NCI-H2171 treated with DMSO at 0.1 percent for 48 hours (cell line): Measurements from ENCODE around the gene SNAPC2.
A peak's percentile ranks its signal among the peaks of the same experiment; 100 is the strongest.
"Not testable (repeated sequence)": the region's sequence is repeated elsewhere in the genome, so short reads cannot be mapped to it uniquely, and the experiment has no call there.

ENCODE experiments used
- DNase-seq: peaks from one replicate; lab custom pipeline; 2025; lab: John Stamatoyannopoulos, UW

Gene SNAPC2

DNA sequence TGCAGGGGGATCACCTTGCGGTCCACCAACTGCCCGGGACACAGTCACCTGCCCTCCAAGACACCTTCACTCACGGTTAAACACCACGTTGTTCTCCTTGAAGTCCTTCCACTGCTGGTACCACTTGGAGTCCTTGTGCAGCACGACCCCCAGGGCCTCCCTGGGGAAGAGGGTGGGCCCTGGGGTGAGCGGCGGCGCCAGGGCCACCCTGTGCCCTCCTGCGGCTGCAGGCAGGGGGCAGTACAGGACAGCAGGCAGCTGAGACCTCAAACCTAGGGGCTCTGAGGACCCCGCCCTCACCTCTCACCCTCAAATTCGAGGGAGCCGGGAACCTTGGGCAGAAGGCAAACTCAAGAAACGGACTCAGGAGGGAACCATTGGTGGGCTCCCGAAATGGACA lies 13.3 kb downstream of the SNAPC2 start:
- no peak for DNase-seq

GRCh38 chr19:7933828-7934725 lies 13.9 kb downstream of the SNAPC2 start:
- DNase-seq, result no peak

- DNase-seq, result no peak
These were observed 14.6 kb downstream of the SNAPC2 start for GRCh38 chr19:7934766-7935165.

DNA sequence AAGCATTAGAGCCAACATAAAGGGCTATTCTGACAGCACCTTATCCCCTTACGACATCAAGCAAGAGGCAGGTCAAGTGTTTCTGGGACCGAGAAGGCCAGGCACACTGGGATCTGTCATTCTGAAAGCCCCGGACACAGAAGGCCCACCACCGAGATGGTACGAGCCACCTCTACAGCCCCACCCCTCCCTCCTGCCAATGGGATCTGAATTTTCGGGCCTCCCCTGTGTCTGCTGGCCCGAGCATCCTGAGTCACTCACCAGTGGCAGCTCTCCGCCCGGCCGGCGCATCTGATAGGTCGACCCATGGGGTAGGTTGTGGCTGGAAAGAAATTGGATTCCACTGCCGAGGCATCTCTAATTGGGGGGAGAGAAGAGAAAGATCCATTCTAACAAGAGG lies 20.7 kb downstream of the SNAPC2 start:
- DNase-seq, result no peak

DNA sequence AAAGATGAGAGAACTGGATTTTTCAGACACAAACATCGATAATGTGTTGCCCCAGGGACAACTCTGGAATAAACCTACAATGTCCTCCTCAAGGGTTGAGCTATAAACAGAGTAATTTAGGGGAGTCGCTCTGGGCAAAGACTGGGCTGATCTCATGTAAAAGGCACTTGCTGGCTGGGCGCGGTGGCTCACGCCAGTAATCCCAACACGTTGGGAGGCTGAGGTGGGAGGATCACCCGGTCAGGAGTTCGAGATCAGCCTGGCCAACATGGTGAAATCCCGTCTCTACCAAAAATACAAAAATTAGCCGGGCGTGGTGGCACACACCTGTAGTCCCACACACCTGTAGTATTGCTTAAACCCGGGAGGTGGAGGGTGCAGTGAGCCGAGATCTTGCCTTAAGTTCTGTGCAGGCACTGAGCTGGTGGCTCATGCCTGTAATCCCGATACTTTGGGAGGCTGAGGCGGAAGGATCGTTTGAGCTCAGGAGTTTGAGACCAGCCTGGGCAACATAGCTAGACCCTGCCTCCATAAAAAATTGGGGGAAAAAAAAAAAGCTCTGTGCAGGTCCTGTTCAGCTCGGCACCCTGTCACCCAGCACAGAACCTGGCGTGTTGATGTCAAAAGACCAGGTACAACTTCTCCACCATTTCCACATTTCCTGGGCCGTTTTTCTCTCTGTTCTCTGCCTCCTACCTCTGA lies 21.9 kb downstream of the SNAPC2 start:
- DNase-seq, result no peak

DNA sequence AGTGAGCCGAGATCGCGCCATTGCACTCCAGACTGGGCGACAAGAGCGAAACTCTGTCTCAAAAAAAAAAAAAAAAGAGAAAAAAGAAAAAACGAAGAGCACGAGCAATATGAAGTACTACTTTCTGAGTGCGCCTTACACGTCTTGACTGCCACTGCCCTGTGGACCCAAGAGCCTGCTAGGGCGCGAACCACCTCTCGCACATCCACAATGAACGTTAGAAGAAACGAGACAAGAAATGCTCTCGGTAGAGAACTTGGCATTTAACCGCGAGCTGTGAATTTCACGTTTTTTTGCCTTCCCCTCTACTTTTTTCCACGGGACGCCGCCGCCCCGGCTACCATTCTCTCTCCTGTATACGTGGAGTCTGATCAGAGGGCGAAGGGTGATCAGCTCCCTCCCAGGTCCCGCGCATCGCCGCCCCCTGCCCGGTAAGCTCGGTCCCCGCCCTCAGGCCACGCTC lies 22.9 kb downstream of the SNAPC2 start:
- DNase-seq, result no peak

- peak; percentile 100 for DNase-seq
These were observed 23.5 kb downstream of the SNAPC2 start, which contains the start of gene TIMM44 for GRCh38 chr19:7943444-7944176. TSS of gene TIMM44 (minus strand) at chr19:7943666. CDS start at chr19:7943651, 15 bp downstream.

- peak; percentile 96 for DNase-seq
These were observed 24.1 kb downstream of the SNAPC2 start for GRCh38 chr19:7944177-7944761.

DNA sequence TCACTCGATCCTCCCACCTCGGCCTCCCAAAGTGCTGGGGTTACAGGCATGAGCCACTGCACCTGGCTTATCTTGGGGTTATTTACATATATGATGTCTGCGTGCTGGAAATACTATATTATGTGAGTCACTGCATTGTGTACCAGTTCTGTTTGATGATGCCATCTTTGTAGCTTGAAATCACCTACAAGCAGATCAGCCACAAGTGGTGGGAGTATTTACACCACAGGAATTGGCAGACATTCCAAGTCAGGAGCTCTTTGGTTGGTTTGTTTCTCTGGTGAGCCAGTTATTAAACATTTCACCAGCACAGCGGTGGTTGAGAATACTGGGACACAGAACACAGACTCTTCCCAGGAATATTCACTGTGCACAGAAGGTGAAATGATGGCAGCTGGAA lies 27.8 kb downstream of the SNAPC2 start:
- peak; percentile 45 for DNase-seq

DNA sequence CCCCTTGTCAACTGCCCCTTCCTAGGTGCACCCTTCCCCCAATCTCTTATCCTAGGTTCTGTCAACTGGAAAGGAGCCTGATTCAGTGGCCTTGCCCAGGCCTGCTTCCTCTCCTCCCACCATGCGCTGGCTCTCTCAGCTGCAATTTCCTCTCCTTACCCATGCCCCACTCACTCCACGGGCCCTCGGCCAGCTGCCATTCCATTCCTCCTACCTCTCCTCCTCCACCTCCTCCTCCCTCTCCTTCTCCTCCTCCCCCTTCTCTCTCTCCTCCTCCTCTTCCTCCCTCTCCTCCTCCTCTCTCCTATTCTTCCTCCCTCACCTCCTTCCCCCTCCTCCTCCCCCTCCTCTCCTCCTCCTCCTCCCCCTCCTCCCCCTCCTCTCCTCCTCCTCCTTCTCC lies 32.9 kb downstream of the SNAPC2 start:
- no peak for DNase-seq

- DNase-seq, result no peak
These were observed 33.4 kb downstream of the SNAPC2 start for GRCh38 chr19:7953576-7953975.

- DNase-seq, result no peak
These were observed 35.6 kb downstream of the SNAPC2 start for GRCh38 chr19:7955696-7956095.

GRCh38 chr19:7959211-7959610 lies 39.1 kb downstream of the SNAPC2 start:
- no peak for DNase-seq

GRCh38 chr19:7961082-7961481 lies 40.9 kb downstream of the SNAPC2 start:
- not testable (repeated sequence) for DNase-seq

- no peak for DNase-seq
These were observed 41.9 kb downstream of the SNAPC2 start for GRCh38 chr19:7961920-7962626.

DNA sequence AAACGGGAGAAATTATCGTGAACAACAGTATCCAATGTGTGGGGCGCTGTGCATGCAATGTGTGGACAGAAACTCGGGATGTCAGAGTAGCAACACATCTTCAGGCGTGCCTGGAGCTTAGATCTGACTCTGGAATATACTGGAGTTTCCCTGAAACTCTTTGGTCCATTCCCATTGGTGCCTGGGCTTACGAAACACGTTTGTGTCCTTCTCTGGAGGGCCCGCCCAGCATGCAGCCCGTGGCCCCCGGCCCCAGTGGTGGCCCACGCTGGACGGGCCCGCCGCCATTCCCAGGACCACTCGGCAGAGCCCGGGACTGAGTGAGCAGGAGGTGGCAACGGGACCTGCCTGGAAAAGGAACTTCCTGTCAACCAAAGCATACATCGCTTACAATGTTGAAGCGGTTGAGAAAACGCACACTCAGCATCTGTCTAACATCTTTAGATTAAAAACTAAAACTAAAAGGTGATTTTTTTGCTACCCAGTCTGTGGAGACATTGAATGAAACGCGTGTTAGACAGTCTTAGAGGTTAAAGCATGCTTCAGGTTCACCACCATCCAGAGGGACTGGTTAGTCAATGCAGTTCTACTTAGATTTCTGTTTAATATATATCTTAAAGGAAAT lies 42.6 kb downstream of the SNAPC2 start:
- no peak for DNase-seq

DNA sequence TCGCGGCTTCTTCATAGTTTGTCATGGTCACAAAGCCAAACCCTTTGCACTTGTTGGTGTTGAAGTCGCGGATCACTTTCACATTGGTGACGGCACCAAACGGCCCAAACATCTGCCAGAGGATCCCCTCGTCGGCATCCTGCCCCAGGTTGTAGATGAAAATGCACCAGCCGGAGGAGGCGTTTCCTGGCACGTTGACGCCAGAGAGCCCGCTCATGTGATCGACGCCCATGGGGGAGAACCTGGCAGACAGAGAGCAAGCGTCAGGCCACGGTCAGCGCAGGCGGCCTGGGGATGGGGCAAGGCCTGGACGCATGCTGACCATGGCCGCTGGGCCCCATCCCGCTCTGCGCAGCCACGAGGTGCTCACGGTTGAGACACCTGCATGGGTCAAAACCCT lies 43.4 kb downstream of the SNAPC2 start:
- DNase-seq, result no peak

DNA sequence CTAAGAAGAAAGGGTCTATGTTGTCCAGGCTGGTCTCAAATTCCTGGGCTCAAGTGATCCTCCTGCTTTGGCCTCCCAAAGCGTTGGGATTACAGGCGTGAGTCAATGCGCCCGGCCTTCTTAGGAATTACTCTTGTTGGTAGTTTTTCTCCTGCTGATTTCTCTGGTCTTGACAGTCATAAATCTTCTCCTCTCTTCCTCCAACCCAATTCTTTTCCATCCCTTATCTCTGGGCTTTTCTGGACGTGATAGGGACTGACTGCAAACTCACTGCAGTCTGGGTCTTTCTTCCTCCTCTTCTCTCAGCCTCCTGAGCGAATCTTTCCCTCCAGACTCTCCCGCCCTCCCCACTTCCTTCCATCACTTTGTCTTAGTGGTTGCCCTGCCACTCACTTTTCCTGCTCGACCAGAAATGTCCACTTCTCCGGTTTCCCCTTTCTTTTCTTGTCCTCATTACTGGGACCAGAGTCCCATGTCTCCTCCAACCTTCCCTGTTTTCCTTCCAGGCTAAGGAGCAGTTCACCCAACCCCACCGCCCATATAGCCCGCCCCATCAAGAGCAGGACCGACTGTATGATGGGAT lies 45.2 kb downstream of the SNAPC2 start:
- no peak for DNase-seq

- no peak for DNase-seq
These were observed 46.0 kb downstream of the SNAPC2 start for GRCh38 chr19:7965921-7966665.
